ENCODE results near the gene ABL2. TPM values are rescaled to one million over a fixed set of nuclear protein-coding genes. Genes with fewer than 3 reads are reported as not detected.
"Not testable (repeated sequence)": the region's sequence is repeated elsewhere in the genome, so short reads cannot be mapped to it uniquely, and the experiment has no call there.

Gene ABL2
- total and polyA plus RNA-seq, 3 experiments from 2014 or later, result 1.4 to 7.2 (median 6.7) TPM

DNA sequence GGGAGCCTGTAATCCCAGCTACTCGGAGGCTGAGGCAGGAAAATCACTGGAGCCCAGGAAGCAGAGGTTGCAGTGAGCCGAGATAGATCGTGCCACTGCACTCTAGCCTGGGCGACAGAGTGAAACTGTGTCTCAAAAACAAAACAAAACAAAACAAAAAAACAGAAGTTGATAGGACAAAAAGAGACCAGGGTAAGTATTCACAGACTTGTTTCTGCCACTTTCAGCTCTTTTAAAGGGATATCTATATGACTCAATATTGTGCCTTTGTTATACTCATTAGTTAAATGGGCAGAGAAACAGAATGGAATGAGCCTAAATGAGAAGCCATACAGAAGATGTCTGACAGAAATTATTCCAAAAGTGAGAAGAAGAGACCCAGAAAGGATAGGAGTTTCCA is 23.1 kb upstream of the ABL2 start:
- H3K27me3 Mint-ChIP-seq, result peaks cover 2 to 3% of the 10 kb centered on the region in 2 donors
- H3K9me3 Mint-ChIP-seq, result no peaks in the 10 kb centered on the region
- H3K27ac Mint-ChIP-seq, result no peak overlapping the region
- H3K4me1 Mint-ChIP-seq, result no peaks in the 10 kb centered on the region
- H3K27me3 ChIP-seq (ENCODE audit: insufficient read depth, low read length, poor library complexity, severe bottlenecking), result no peaks in the 10 kb centered on the region
- H3K4me3 ChIP-seq (ENCODE audit: low read length), result no peak overlapping the region
- H3K27ac ChIP-seq (ENCODE audit: low read depth, low read length), result no peak overlapping the region
- no peaks in the 10 kb centered on the region for H3K4me1 ChIP-seq (ENCODE audit: insufficient read depth, low read length)
- POLR2A ChIA-PET, result no interaction called here
- no peaks in the 10 kb centered on the region for H3K36me3 Mint-ChIP-seq
- CTCF ChIA-PET, result interaction anchor here (1.4 to 2.1 kb wide), 3 partner anchors 113 to 117 kb away, joined by 6 to 12 read pairs (median 7); partner anchors contain the start of gene AXDND1
- H3K4me3 Mint-ChIP-seq, result no peak overlapping the region
- DNase-seq, result no peak
- H3K36me3 ChIP-seq (ENCODE audit: insufficient read depth, low read length), result no peaks in the 10 kb centered on the region
- H3K9me3 ChIP-seq (ENCODE audit: low read length), result no peaks in the 10 kb centered on the region

DNA sequence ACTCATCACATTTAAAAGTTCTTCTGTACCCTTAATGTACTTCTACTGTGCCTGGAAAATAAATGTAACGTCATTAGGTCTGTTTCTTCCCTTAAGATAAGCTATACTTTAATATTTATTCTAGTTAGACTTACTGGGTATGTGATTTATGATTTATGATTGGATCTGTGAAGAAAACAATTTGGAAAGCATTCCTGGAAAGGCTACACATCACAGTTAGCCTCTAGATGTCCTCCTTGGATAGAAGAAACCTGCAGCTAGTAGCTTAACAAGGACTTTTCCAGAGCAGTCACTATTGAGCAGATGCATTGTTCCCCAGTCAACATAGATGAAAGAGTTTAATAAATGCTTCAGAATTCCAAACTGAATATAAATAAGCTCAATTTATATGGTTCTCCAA is 22.2 kb upstream of the ABL2 start:
- Mint-ChIP-seq H3K4me1 (no peaks in the 10 kb centered on the region), H3K4me3 (no peak overlapping the region)
- CTCF ChIA-PET, result interaction anchor here (1.0 to 2.1 kb wide), 7 partner anchors 105 to 563 kb away, joined by 3 to 12 read pairs (median 6); partner anchors contain the start of gene AXDND1

DNA sequence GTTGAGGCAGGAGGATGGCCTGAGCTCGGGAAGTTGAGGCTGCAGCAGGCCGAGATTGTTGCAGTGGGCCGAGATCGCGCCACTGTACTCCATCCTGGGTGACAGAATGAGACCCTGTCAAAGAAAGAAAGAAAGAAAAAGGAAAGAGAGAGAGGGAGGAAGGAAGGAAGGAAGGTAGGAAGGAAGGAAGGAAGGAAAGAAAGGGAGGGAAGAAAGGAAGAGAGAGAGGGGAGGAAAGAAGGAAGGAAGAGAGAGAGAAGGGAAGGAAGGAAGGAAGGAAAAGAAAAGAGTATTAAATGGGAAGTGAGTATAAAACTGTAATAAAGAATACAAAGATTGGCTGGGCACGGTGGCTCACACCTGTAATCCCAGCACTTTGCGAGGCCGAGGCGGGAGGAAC is 18.4 kb upstream of the ABL2 start:
- Histone ChIP-seq H3K4me3 (ENCODE audit: low read length) (no peak overlapping the region), H3K9me3 (ENCODE audit: low read length) (no peaks in the 10 kb centered on the region), H3K27me3 (ENCODE audit: insufficient read depth, low read length, poor library complexity, severe bottlenecking) (no peaks in the 10 kb centered on the region), H3K36me3 (ENCODE audit: insufficient read depth, low read length) (no peaks in the 10 kb centered on the region), H3K27ac (ENCODE audit: low read depth, low read length) (no peak overlapping the region), H3K4me1 (ENCODE audit: insufficient read depth, low read length) (no peaks in the 10 kb centered on the region)
- Mint-ChIP-seq H3K27ac (no peak overlapping the region), H3K9me3 (no peaks in the 10 kb centered on the region), H3K4me3 (no peak overlapping the region), H3K4me1 (no peaks in the 10 kb centered on the region), H3K27me3 (peaks cover 2 to 3% of the 10 kb centered on the region in 2 donors), H3K36me3 (no peaks in the 10 kb centered on the region)
- ChIA-PET CTCF (no interaction called here), POLR2A (no interaction called here)
- DNase-seq, result no peak

More for the DNA sequence above, 22.2 kb upstream of the ABL2 start:
- Histone ChIP-seq H3K4me1 (ENCODE audit: insufficient read depth, low read length) (no peaks in the 10 kb centered on the region), H3K9me3 (ENCODE audit: low read length) (no peaks in the 10 kb centered on the region), H3K27me3 (ENCODE audit: insufficient read depth, low read length, poor library complexity, severe bottlenecking) (no peaks in the 10 kb centered on the region), H3K27ac (ENCODE audit: low read depth, low read length) (no peak overlapping the region), H3K36me3 (ENCODE audit: insufficient read depth, low read length) (no peaks in the 10 kb centered on the region), H3K4me3 (ENCODE audit: low read length) (no peak overlapping the region)
- peaks cover 2 to 3% of the 10 kb centered on the region in 2 donors for H3K27me3 Mint-ChIP-seq
- no peaks in the 10 kb centered on the region for H3K36me3 Mint-ChIP-seq
- POLR2A ChIA-PET, result no interaction called here
- H3K27ac Mint-ChIP-seq, result no peak overlapping the region
- no peaks in the 10 kb centered on the region for H3K9me3 Mint-ChIP-seq
- DNase-seq, result peak in 2 of 5 donors; percentile 4 to 14

DNA sequence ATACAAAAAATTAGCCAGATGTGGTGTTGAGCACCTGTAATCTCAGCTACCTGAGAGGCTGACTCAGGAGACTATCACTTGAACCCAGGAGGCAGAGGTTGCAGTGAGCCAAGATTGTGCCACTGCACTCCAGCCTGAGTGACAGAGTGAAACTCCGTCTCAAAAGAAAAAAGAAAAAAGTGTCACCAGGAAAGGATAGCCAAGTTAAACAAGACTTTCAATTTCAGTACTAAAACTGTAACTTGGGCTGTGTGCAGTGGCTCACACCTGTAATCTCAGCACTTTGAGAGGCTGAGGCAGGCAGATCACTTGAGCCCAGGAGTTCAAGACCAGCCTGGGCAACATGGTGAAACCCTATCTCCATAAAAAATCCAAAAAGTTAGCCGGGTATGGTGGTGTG is 15.9 kb upstream of the ABL2 start:
- H3K4me3 Mint-ChIP-seq; H3K27ac Mint-ChIP-seq; CTCF ChIA-PET; H3K27me3 Mint-ChIP-seq; DNase-seq; H3K36me3 Mint-ChIP-seq; H3K9me3 Mint-ChIP-seq; H3K4me1 ChIP-seq (ENCODE audit: insufficient read depth, low read length); H3K36me3 ChIP-seq (ENCODE audit: insufficient read depth, low read length); POLR2A ChIA-PET; H3K9me3 ChIP-seq (ENCODE audit: low read length); H3K27me3 ChIP-seq (ENCODE audit: insufficient read depth, low read length, poor library complexity, severe bottlenecking); H3K27ac ChIP-seq (ENCODE audit: low read depth, low read length); H3K4me3 ChIP-seq (ENCODE audit: low read length); H3K4me1 Mint-ChIP-seq: not testable (repeated sequence)

DNA sequence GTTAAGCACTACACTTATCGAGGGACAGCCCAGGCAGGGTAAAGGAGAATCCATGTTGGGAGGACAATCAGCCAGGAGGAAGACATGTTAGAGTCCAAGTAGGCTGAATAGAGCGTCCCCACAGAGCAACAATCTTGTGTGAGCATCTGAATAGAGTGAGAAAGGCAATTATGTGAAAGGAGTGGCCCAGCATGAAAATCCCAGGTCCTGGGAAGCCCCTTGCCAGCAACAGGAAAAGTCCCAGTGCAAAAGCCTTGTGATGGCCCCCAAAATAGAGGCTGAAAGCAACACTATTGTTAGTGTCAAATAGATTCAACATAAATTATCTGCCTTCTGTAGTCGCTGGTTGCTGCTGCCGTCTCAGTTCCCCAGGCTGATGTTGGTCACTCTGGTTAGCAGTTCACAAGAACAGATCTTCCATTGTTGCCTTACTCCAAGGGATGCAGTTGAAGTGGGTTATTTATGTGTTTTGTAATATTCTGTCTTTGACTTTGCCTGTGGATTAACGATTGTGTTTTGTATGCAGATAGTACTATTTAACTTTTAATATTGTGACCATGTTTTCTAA is 12.1 kb upstream of the ABL2 start:
- no peak overlapping the region for H3K4me3 ChIP-seq (ENCODE audit: low read length)
- no peaks in the 10 kb centered on the region for H3K4me1 ChIP-seq (ENCODE audit: insufficient read depth, low read length)
- DNase-seq, result no peak
- H3K27me3 Mint-ChIP-seq, result no peaks in the 10 kb centered on the region
- POLR2A ChIA-PET, result no interaction called here
- no peak overlapping the region for H3K4me3 Mint-ChIP-seq
- no peaks in the 10 kb centered on the region for H3K27me3 ChIP-seq (ENCODE audit: insufficient read depth, low read length, poor library complexity, severe bottlenecking)
- no peaks in the 10 kb centered on the region for H3K9me3 ChIP-seq (ENCODE audit: low read length)
- no peaks in the 10 kb centered on the region for H3K4me1 Mint-ChIP-seq
- no peak overlapping the region for H3K27ac ChIP-seq (ENCODE audit: low read depth, low read length)
- no peak overlapping the region for H3K27ac Mint-ChIP-seq
- no peaks in the 10 kb centered on the region for H3K9me3 Mint-ChIP-seq
- H3K36me3 Mint-ChIP-seq, result no peaks in the 10 kb centered on the region
- no peaks in the 10 kb centered on the region for H3K36me3 ChIP-seq (ENCODE audit: insufficient read depth, low read length)
- CTCF ChIA-PET, result no interaction called here

DNA sequence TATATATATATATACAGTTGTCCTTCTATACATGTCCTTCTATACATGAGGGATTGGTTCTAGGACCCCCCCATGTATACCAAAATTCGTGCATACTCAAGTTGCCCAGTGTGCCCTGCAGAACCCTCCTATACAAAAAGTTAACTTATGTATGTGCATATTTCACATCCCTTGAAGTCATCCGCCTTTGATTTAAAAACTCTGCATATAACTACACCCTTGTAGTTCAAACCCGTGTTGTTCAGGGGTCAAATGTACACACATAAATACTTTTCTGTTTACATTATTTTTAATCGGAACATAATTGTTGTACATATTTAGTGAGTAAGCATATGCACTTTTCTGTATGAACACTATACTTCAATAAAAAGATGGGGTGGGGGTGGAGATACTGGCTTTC is 7.7 kb upstream of the ABL2 start:
- CTCF ChIA-PET, result no interaction called here

DNA sequence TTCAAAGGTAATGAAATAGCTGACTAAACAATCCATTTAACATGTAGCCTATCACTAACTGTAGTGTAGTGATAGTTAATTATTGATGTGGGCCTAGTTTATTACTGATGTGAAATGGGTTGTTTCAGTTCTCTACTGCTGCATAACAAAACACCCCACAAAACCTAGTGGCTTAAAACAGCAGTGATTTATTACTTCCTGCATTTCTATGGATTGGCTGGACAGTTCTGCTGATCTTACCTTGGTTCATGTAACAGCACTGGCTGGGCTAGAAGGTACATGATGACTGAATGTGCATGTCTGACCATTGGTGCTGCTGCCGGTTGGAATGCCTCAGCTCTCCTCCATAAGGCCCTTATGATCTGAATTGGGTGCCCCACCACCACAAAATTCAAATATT is 5.4 kb upstream of the ABL2 start:
- Histone ChIP-seq H3K27me3 (ENCODE audit: insufficient read depth, low read length, poor library complexity, severe bottlenecking) (no peaks in the 10 kb centered on the region), H3K36me3 (ENCODE audit: insufficient read depth, low read length) (no peaks in the 10 kb centered on the region), H3K4me3 (ENCODE audit: low read length) (no peak overlapping the region), H3K9me3 (ENCODE audit: low read length) (no peaks in the 10 kb centered on the region), H3K27ac (ENCODE audit: low read depth, low read length) (no peak overlapping the region), H3K4me1 (ENCODE audit: insufficient read depth, low read length) (no peaks in the 10 kb centered on the region)
- POLR2A ChIA-PET, result no interaction called here
- Mint-ChIP-seq H3K4me3 (no peak overlapping the region), H3K4me1 (peaks cover 4 to 8% (median 7%) of the 10 kb centered on the region in 3 donors), H3K9me3 (no peaks in the 10 kb centered on the region), H3K27me3 (peaks cover 0 to 3% of the 10 kb centered on the region in 2 donors), H3K36me3 (peaks cover 0 to 3% (median 0%) of the 10 kb centered on the region in 3 donors), H3K27ac (peak overlapping the region in 2 of 8 donors; percentile 35 to 60)
- no peak for DNase-seq
- CTCF ChIA-PET, result no interaction called here

More for the DNA sequence above, 7.7 kb upstream of the ABL2 start:
- Histone ChIP-seq H3K27me3 (ENCODE audit: insufficient read depth, low read length, poor library complexity, severe bottlenecking) (no peaks in the 10 kb centered on the region), H3K36me3 (ENCODE audit: insufficient read depth, low read length) (no peaks in the 10 kb centered on the region), H3K4me1 (ENCODE audit: insufficient read depth, low read length) (no peaks in the 10 kb centered on the region), H3K4me3 (ENCODE audit: low read length) (no peak overlapping the region), H3K9me3 (ENCODE audit: low read length) (no peaks in the 10 kb centered on the region), H3K27ac (ENCODE audit: low read depth, low read length) (no peak overlapping the region)
- Mint-ChIP-seq H3K27me3 (peaks cover 0 to 2% of the 10 kb centered on the region in 2 donors), H3K4me3 (no peak overlapping the region), H3K36me3 (no peaks in the 10 kb centered on the region), H3K4me1 (no peaks in the 10 kb centered on the region), H3K27ac (no peak overlapping the region), H3K9me3 (no peaks in the 10 kb centered on the region)
- no peak for DNase-seq
- POLR2A ChIA-PET, result interaction anchor here (0.7 kb wide), 1 partner anchor 58 kb away, joined by 6 read pairs; no protein-coding TSS in a partner anchor

DNA sequence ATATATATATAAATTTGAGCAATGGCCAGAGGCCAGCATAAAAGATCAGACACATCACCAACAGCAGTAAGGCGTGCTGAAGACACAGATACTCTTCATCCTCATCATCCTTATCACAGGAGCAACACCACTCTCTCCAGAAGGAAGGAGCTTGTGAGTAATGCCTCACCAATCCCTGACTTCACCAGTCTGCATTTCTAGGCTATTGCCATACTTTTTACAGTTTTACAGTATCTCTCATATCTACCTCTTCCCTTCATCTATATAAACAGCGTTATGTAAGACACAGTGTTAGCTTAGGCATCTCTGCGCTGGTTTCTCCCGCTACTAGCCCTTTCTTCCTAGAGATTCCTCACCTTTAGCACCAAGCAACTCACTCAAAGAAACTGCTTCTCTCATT is 2.4 kb upstream of the ABL2 start:
- Mint-ChIP-seq H3K9me3 (no peaks in the 10 kb centered on the region), H3K4me3 (peak overlapping the region in 2 of 7 donors; percentile 39 to 57), H3K4me1 (peaks cover 20 to 27% (median 26%) of the 10 kb centered on the region in 3 donors), H3K27me3 (peaks cover 0 to 3% of the 10 kb centered on the region in 2 donors), H3K27ac (peak overlapping the region in 1 of 8 donors; percentile 29), H3K36me3 (peaks cover 0 to 9% (median 0%) of the 10 kb centered on the region in 3 donors)
- Histone ChIP-seq H3K27ac (ENCODE audit: low read depth, low read length) (no peak overlapping the region), H3K27me3 (ENCODE audit: insufficient read depth, low read length, poor library complexity, severe bottlenecking) (no peaks in the 10 kb centered on the region), H3K4me3 (ENCODE audit: low read length) (no peak overlapping the region), H3K4me1 (ENCODE audit: insufficient read depth, low read length) (peaks cover 8% of the 10 kb centered on the region), H3K36me3 (ENCODE audit: insufficient read depth, low read length) (no peaks in the 10 kb centered on the region), H3K9me3 (ENCODE audit: low read length) (no peaks in the 10 kb centered on the region)
- POLR2A ChIA-PET, result no interaction called here
- no peak for DNase-seq
- CTCF ChIA-PET, result no interaction called here
